ENCODE measurements around the gene GCNT4.

The GCNT4 gene

GRCh38 chr5:75051217-75051751 lies 1.1 kb downstream of the GCNT4 start:
- ChIA-PET CTCF (no interaction called here), POLR2A (no interaction called here)
- DNase-seq (ENCODE audit: extremely low spot score): no peak
- TF ChIP-seq FOXM1 (IDR thresholded peaks at IDR 0.05; ENCODE audit: borderline replicate concordance): no peak
- TF ChIP-seq FOXK2 (IDR thresholded peaks at IDR 0.05): no peak
- no peak for TF ChIP-seq HDGF (IDR thresholded peaks at IDR 0.05; ENCODE audit: borderline replicate concordance)

GRCh38 chr5:75050415-75050814 lies 1.9 kb downstream of the GCNT4 start:
- ChIA-PET CTCF (interaction anchor here (0.6 to 1.3 kb wide), 4 partner anchors 21 to 999 kb away, joined by 4 to 8 read pairs (median 6); no protein-coding TSS in a partner anchor), POLR2A (interaction anchor here (0.6 kb wide), 1 partner anchor 186 kb away, joined by 4 read pairs; the partner anchor contains the start of gene ANKRD31)
- DNase-seq (ENCODE audit: extremely low spot score): peak; percentile 58
- no peak for TF ChIP-seq L3MBTL2 (conservative IDR thresholded peaks at IDR 0.05)
- no peak for TF ChIP-seq ZNF384 (IDR thresholded peaks at IDR 0.05)
- TF ChIP-seq SUZ12 (IDR thresholded peaks at IDR 0.05): no peak
- TF ChIP-seq NFRKB (IDR thresholded peaks at IDR 0.05): no peak
- no peak for TF ChIP-seq PKNOX1 (IDR thresholded peaks at IDR 0.05)
- TF ChIP-seq CTBP1 (IDR thresholded peaks at IDR 0.05; ENCODE audit: borderline replicate concordance): no peak
- TF ChIP-seq TARDBP (IDR thresholded peaks at IDR 0.05): no peak
- no peak for TF ChIP-seq ARNT (IDR thresholded peaks at IDR 0.05)
- no peak for TF ChIP-seq ELF4 (IDR thresholded peaks at IDR 0.05)
- no peak for TF ChIP-seq SP1 (IDR thresholded peaks at IDR 0.05)
- TF ChIP-seq FOXA1 (IDR thresholded peaks at IDR 0.05): no peak
- TF ChIP-seq BHLHE40 (IDR thresholded peaks at IDR 0.05; ENCODE audit: borderline replicate concordance): no peak
- TF ChIP-seq LEF1 (IDR thresholded peaks at IDR 0.05; ENCODE audit: borderline replicate concordance): no peak
- no peak for TF ChIP-seq HDGF (IDR thresholded peaks at IDR 0.05; ENCODE audit: borderline replicate concordance)
- TF ChIP-seq FOXK2 (IDR thresholded peaks at IDR 0.05): no peak
- no peak for TF ChIP-seq FOXM1 (IDR thresholded peaks at IDR 0.05; ENCODE audit: borderline replicate concordance)

GRCh38 chr5:75049456-75050351 lies 2.7 kb downstream of the GCNT4 start:
- DNase-seq (ENCODE audit: extremely low spot score): peak; percentile 66
- TF ChIP-seq LEF1 (IDR thresholded peaks at IDR 0.05; ENCODE audit: borderline replicate concordance) (no peak), NFRKB (IDR thresholded peaks at IDR 0.05) (no peak), TARDBP (IDR thresholded peaks at IDR 0.05) (no peak), SUZ12 (IDR thresholded peaks at IDR 0.05) (no peak), FOXM1 (IDR thresholded peaks at IDR 0.05; ENCODE audit: borderline replicate concordance) (no peak), ELF4 (IDR thresholded peaks at IDR 0.05) (no peak), CTBP1 (IDR thresholded peaks at IDR 0.05; ENCODE audit: borderline replicate concordance) (no peak), PKNOX1 (IDR thresholded peaks at IDR 0.05) (no peak), L3MBTL2 (conservative IDR thresholded peaks at IDR 0.05) (no peak), FOXK2 (IDR thresholded peaks at IDR 0.05) (no peak), ZNF384 (IDR thresholded peaks at IDR 0.05) (no peak), FOXA1 (IDR thresholded peaks at IDR 0.05) (no peak), ARNT (IDR thresholded peaks at IDR 0.05) (no peak), SP1 (IDR thresholded peaks at IDR 0.05) (no peak)
- CTCF ChIA-PET: interaction anchor here (0.6 to 1.3 kb wide), 4 partner anchors 22 to 1000 kb away, joined by 4 to 8 read pairs (median 6); no protein-coding TSS in a partner anchor
- POLR2A ChIA-PET: interaction anchor here (0.6 to 0.8 kb wide), 2 partner anchors 187 to 287 kb away, joined by 3 to 4 read pairs; partner anchors contain the start of genes ANKRD31 and HMGCR

DNA sequence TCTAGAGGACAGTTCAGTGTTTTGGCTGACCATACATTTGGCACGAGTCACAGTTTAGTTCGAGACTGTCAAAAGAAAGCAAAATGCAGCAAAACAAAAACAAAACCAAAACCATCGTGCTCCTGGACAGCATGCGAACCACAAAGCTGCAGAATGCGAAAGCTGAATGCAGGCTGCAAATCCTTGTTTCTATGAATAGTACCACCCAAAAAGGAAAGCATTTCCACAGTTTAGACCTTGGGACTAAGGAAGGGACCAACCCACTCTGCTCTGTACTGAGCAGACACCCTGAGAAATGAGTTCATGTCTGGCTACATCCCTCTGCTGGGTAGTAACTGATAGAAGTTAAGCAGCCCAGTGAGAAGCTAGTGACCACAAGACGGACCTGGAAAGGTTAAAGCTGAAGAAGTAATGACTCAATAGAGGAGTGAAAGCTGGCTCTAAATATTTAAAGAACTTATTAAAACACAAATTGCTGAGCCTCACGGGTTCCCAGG lies 3.9 kb downstream of the GCNT4 start:
- no peak for DNase-seq (ENCODE audit: extremely low spot score)
- ChIA-PET POLR2A (no interaction called here), CTCF (no interaction called here)
- TF ChIP-seq TARDBP (IDR thresholded peaks at IDR 0.05) (no peak), BHLHE40 (IDR thresholded peaks at IDR 0.05; ENCODE audit: borderline replicate concordance) (no peak), LEF1 (IDR thresholded peaks at IDR 0.05; ENCODE audit: borderline replicate concordance) (no peak), FOXA1 (IDR thresholded peaks at IDR 0.05) (no peak), L3MBTL2 (conservative IDR thresholded peaks at IDR 0.05) (no peak), CTBP1 (IDR thresholded peaks at IDR 0.05; ENCODE audit: borderline replicate concordance) (no peak), HDGF (IDR thresholded peaks at IDR 0.05; ENCODE audit: borderline replicate concordance) (no peak), ZNF384 (IDR thresholded peaks at IDR 0.05) (no peak), ELF4 (IDR thresholded peaks at IDR 0.05) (no peak)

DNA sequence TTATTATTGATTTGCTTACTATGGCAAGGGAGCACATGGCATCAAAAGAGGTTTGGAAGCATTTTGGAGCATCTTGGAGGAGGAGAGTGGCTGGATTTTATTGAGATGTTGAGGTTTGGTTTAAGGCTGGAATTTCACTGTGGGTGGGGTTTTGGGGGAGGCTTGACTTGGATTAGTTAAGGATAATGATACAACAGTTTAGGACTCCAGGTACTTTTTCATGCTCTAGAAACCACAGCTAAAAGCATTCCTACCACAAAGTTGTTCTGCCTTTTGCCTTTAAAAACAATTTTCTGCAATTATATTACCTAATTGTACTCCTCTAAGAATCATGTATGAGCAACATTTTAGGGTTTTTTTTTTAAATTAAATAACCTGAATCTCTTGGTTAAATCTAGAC lies 5.0 kb downstream of the GCNT4 start:
- POLR2A ChIA-PET: no interaction called here
- CTCF ChIA-PET: no interaction called here

More for the DNA sequence above, 5.0 kb downstream of the GCNT4 start:
- no peak for DNase-seq (ENCODE audit: extremely low spot score)
- TF ChIP-seq FOXA1 (IDR thresholded peaks at IDR 0.05): no peak
- no peak for TF ChIP-seq FOXK2 (IDR thresholded peaks at IDR 0.05)
- no peak for TF ChIP-seq ARNT (IDR thresholded peaks at IDR 0.05)
- TF ChIP-seq NFRKB (IDR thresholded peaks at IDR 0.05): no peak
- no peak for TF ChIP-seq SUZ12 (IDR thresholded peaks at IDR 0.05)
- no peak for TF ChIP-seq TARDBP (IDR thresholded peaks at IDR 0.05)
- no peak for TF ChIP-seq HDGF (IDR thresholded peaks at IDR 0.05; ENCODE audit: borderline replicate concordance)
- no peak for TF ChIP-seq L3MBTL2 (conservative IDR thresholded peaks at IDR 0.05)
- no peak for TF ChIP-seq ELF4 (IDR thresholded peaks at IDR 0.05)
- no peak for TF ChIP-seq ZNF384 (IDR thresholded peaks at IDR 0.05)
- TF ChIP-seq CTBP1 (IDR thresholded peaks at IDR 0.05; ENCODE audit: borderline replicate concordance): no peak
- TF ChIP-seq SP1 (IDR thresholded peaks at IDR 0.05): no peak
- TF ChIP-seq PKNOX1 (IDR thresholded peaks at IDR 0.05): no peak

Data from HEK293T (cell line).